Sigmoid colon (tissue), 7 donors: ENCODE data around the gene ELAC1. TPM values are rescaled to one million over a fixed set of nuclear protein-coding genes. Genes with fewer than 3 reads are reported as not detected.

Experiments
- DNase-seq: peaks from one replicate; pipeline ENCODE4 v3.0.0-alpha.2; 2019
- H3K27ac ChIP-seq, 4 donors: fragments of 200-600 bp; sonication (generic); one replicate each; pipeline ENCODE4 v1.5.1; 2016 to 2019; ENCODE audit warnings: mild to moderate bottlenecking in 1 of 4
- H3K27me3 ChIP-seq, 3 donors: fragments of 200-600 bp; sonication (generic); one replicate each; pipeline ENCODE4 v1.5.1; 2019; ENCODE audit warnings: mild to moderate bottlenecking in 1 of 3
- H3K36me3 ChIP-seq, 4 donors: fragments of 200-600 bp; sonication (generic); one replicate each; pipeline ENCODE4 v1.5.1; 2016 to 2019
- H3K4me1 ChIP-seq, 4 donors: fragments of 200-600 bp; sonication (generic); one replicate each; pipeline ENCODE4 v1.5.1; 2017 to 2019
- H3K4me3 ChIP-seq, 4 donors: fragments of 200-600 bp; sonication (generic); one replicate each; pipeline ENCODE4 v1.5.1; 2017 to 2019; ENCODE audit warnings: mild to moderate bottlenecking in 2 of 4, moderate library complexity in 1 of 4
- H3K9me3 ChIP-seq, 4 donors: fragments of 200-600 bp in 3 of 4; sonication (generic) in 3 of 4; one replicate each; pipeline versions ENCODE4 v1.5.1 to v1.6.1; 2013 to 2019
- EP300 ChIP-seq, 4 donors: sonication (generic); formaldehyde crosslinking; IDR thresholded peaks; one replicate each; pipeline ENCODE4 v1.6.1; 2017; ENCODE audit warnings: antibody characterized with exemption in 4 of 4
- POLR2A ChIP-seq, 2 donors: fragments of 450-650 bp; IDR thresholded peaks; one replicate each; pipeline ENCODE4 v1.6.1; 2016; ENCODE audit warnings: antibody characterized with exemption in 2 of 2, mild to moderate bottlenecking in 2 of 2, moderate library complexity in 2 of 2
- POLR2AphosphoS5 ChIP-seq, 4 donors: sonication (generic); formaldehyde crosslinking; IDR thresholded peaks; one replicate each; pipeline ENCODE4 v1.6.1; 2017; ENCODE audit warnings: antibody characterized with exemption in 4 of 4
- WGBS, 2 donors: extraction: QIAGEN DNeasy Blood & Tissue Kit; methylation state at CpG; one replicate each; pipeline ENCODE4 v1.1.7; 2013; 5-methylcytosine and 5-hydroxymethylcytosine counted together
- intact Hi-C: fragments of 100-400 bp; cut with DNase I; formaldehyde crosslinking; loops from one replicate; pipeline ENCODE4 v1.15.1; 2023
- polyA plus RNA-seq, 3 donors: library from polyadenylated mRNA; stranded (reverse); fragments of 200-250 nt; gene quantifications; one replicate each; pipeline ENCODE4 v1.2.3, GENCODE V29; 2013
- total RNA-seq, 4 donors: library from RNA; depleted of rRNA; stranded (reverse); fragments of >200 nt; gene quantifications; one replicate each; pipeline ENCODE4 v1.1.0, GENCODE V29; 2016
- TF ChIP-seq, protein P1 (sequence below), 4 experiments: fragments of 450-650 bp in 3 of 4; fragments of 200-600 bp in 1 of 4; IDR thresholded peaks; one replicate each; pipeline ENCODE4 v1.5.1; 2016 to 2019; ENCODE audit warnings: antibody characterized with exemption in 4 of 4, mild to moderate bottlenecking in 3 of 4, moderate library complexity in 2 of 4
- donor health status: healthy with polysubstance abuse.
- donor health status: Bipolar disorder and iron deficiency.
- donor health status: healthy.

The ELAC1 gene
- total and polyA plus RNA-seq, 7 donors = 3.9 to 8.1 (median 5.4) TPM

GRCh38 chr18:51020536-51020935 is 52.7 kb downstream of the ELAC1 start:
- intact Hi-C loops = no loop called here
- Histone ChIP-seq H3K4me1 (no peaks in the 10 kb centered on the region), H3K36me3 (peaks cover 0 to 10% (median 0%) of the 10 kb centered on the region in 4 donors), H3K4me3 (no peak overlapping the region), H3K9me3 (no peaks in the 10 kb centered on the region), H3K27me3 (no peaks in the 10 kb centered on the region), H3K27ac (no peak overlapping the region)
- 33 to 74% methylated on average over 5 of the region's 5 CpGs for WGBS, 2 donors
- DNase-seq = no peak
- TF ChIP-seq EP300 (IDR thresholded peaks at IDR 0.05) = no peak
- TF ChIP-seq, protein P1, sequence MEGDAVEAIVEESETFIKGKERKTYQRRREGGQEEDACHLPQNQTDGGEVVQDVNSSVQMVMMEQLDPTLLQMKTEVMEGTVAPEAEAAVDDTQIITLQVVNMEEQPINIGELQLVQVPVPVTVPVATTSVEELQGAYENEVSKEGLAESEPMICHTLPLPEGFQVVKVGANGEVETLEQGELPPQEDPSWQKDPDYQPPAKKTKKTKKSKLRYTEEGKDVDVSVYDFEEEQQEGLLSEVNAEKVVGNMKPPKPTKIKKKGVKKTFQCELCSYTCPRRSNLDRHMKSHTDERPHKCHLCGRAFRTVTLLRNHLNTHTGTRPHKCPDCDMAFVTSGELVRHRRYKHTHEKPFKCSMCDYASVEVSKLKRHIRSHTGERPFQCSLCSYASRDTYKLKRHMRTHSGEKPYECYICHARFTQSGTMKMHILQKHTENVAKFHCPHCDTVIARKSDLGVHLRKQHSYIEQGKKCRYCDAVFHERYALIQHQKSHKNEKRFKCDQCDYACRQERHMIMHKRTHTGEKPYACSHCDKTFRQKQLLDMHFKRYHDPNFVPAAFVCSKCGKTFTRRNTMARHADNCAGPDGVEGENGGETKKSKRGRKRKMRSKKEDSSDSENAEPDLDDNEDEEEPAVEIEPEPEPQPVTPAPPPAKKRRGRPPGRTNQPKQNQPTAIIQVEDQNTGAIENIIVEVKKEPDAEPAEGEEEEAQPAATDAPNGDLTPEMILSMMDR (IDR thresholded peaks at IDR 0.05) = no peak
- TF ChIP-seq POLR2A (IDR thresholded peaks at IDR 0.05) = no peak
- no peak for TF ChIP-seq POLR2AphosphoS5 (IDR thresholded peaks at IDR 0.05)

GRCh38 chr18:51021226-51021965 is 53.6 kb downstream of the ELAC1 start:
- intact Hi-C loops = no loop called here
- no peak for DNase-seq
- H3K36me3 ChIP-seq = peaks cover 0 to 10% (median 0%) of the 10 kb centered on the region in 4 donors
- H3K4me3 ChIP-seq = no peak overlapping the region
- TF ChIP-seq POLR2AphosphoS5 (IDR thresholded peaks at IDR 0.05) (no peak), POLR2A (IDR thresholded peaks at IDR 0.05) (no peak), EP300 (IDR thresholded peaks at IDR 0.05) (no peak)
- TF ChIP-seq, protein P1 (IDR thresholded peaks at IDR 0.05) = no peak
- H3K9me3 ChIP-seq = no peaks in the 10 kb centered on the region
- no peak overlapping the region for H3K27ac ChIP-seq
- H3K27me3 ChIP-seq = no peaks in the 10 kb centered on the region
- WGBS, 2 donors = 94 to 95% methylated on average over 5 of the region's 5 CpGs
- H3K4me1 ChIP-seq = no peaks in the 10 kb centered on the region

DNA sequence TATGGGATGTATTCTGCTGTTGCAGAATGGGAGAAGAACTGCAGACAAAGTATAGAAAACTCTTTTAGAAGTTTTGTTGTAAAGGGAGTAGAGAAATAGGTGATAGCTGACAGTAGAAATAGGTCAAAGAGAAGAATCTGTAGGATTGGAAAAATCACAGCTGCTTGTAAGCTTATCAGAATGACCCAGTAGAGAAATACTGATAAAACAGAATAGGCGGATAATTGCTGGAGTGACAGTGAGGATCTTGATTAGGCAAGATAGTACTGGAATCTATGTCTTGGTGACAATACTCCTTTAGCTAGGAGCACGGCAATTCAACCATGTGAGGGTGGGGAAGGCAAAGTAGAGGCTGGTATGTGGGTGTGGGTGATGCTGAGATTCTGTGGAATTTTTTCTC is 57.7 kb downstream of the ELAC1 start:
- peaks cover 0 to 19% (median 14%) of the 10 kb centered on the region in 4 donors for H3K4me1 ChIP-seq
- TF ChIP-seq EP300 (IDR thresholded peaks at IDR 0.05) = no peak
- TF ChIP-seq POLR2A (IDR thresholded peaks at IDR 0.05) = no peak
- TF ChIP-seq, protein P1 (IDR thresholded peaks at IDR 0.05) = no peak
- no peak for TF ChIP-seq POLR2AphosphoS5 (IDR thresholded peaks at IDR 0.05)
- no peak overlapping the region for H3K27ac ChIP-seq
- intact Hi-C loops = loop anchor here (5.0 kb wide), 1 partner anchor 743 kb away; the partner anchor contains the start of gene MBD1
- DNase-seq = no peak
- no peaks in the 10 kb centered on the region for H3K9me3 ChIP-seq
- 97 to 99% methylated on average over 2 of the region's 2 CpGs for WGBS, 2 donors
- H3K4me3 ChIP-seq = no peak overlapping the region
- no peaks in the 10 kb centered on the region for H3K27me3 ChIP-seq
- H3K36me3 ChIP-seq = peaks cover 0 to 4% (median 0%) of the 10 kb centered on the region in 4 donors

- 52 to 82% methylated on average over 4 of the region's 4 CpGs for WGBS, 2 donors
- no peak overlapping the region for H3K4me3 ChIP-seq
- DNase-seq = no peak
- H3K36me3 ChIP-seq = peaks cover 0 to 4% (median 0%) of the 10 kb centered on the region in 4 donors
- H3K27ac ChIP-seq = peak overlapping the region in 1 of 4 donors; percentile 99
- intact Hi-C loops = loop anchor here (5.0 kb wide), 1 partner anchor 746 kb away; the partner anchor contains the start of gene MBD1
- H3K27me3 ChIP-seq = no peaks in the 10 kb centered on the region
- H3K9me3 ChIP-seq = no peaks in the 10 kb centered on the region
- peaks cover 0 to 39% (median 34%) of the 10 kb centered on the region in 4 donors for H3K4me1 ChIP-seq
- TF ChIP-seq, protein P1 (IDR thresholded peaks at IDR 0.05) = no peak
- TF ChIP-seq EP300 (IDR thresholded peaks at IDR 0.05) = no peak
- no peak for TF ChIP-seq POLR2AphosphoS5 (IDR thresholded peaks at IDR 0.05)
- TF ChIP-seq POLR2A (IDR thresholded peaks at IDR 0.05) = no peak
These were observed 60.5 kb downstream of the ELAC1 start for GRCh38 chr18:51028201-51028805.
